Ascending aorta (tissue), 2 donors: Measurements from ENCODE around the gene CTSD. TPM values are rescaled to one million over a fixed set of nuclear protein-coding genes. Genes with fewer than 3 reads are reported as not detected.
A peak's percentile ranks its signal among the peaks of the same experiment; 100 is the strongest.

Source experiments
- DNase-seq, 2 donors: peaks; one replicate each; pipeline ENCODE4 v3.0.0-alpha.2; 2019; ENCODE audit warnings: low spot score in 2 of 2
- H3K27ac ChIP-seq, 2 donors: fragments of 200-600 bp; sonication (generic); one replicate each; pipeline ENCODE4 v1.5.1; 2016 to 2017; ENCODE audit warnings: mild to moderate bottlenecking in 1 of 2
- H3K27me3 ChIP-seq: fragments of 200-600 bp; sonication (generic); one replicate; pipeline ENCODE4 v1.5.1; 2017
- H3K36me3 ChIP-seq, 2 donors: fragments of 200-600 bp; sonication (generic); one replicate each; pipeline ENCODE4 v1.5.1; 2016
- H3K4me1 ChIP-seq, 2 donors: fragments of 200-600 bp; sonication (generic); one replicate each; pipeline ENCODE4 v1.5.1; 2016 to 2017; ENCODE audit warnings: mild to moderate bottlenecking in 1 of 2
- H3K4me3 ChIP-seq, 2 donors: fragments of 200-600 bp; sonication (generic); one replicate each; pipeline ENCODE4 v1.5.1; 2016 to 2017; ENCODE audit warnings: mild to moderate bottlenecking in 1 of 2
- H3K9me3 ChIP-seq, 2 donors: fragments of 200-600 bp; sonication (generic); one replicate each; pipeline ENCODE4 v1.5.1; 2016
- CTCF ChIP-seq, 3 experiments: fragments of 200-600 bp in 2 of 3; fragments of 450-650 bp in 1 of 3; sonication (generic) in 2 of 3; IDR thresholded peaks; one replicate each; pipeline ENCODE4 v1.5.1; 2016 to 2019; ENCODE audit warnings: antibody characterized with exemption in 3 of 3, mild to moderate bottlenecking in 1 of 3, moderate library complexity in 1 of 3
- intact Hi-C: fragments of 100-400 bp; cut with DNase I; formaldehyde crosslinking; loops from one replicate; pipeline ENCODE4 v1.15.1; 2023
- total RNA-seq: library from RNA; depleted of rRNA; stranded (reverse); fragments of >200 nt; gene quantifications from one replicate; pipeline ENCODE4 v1.1.0, GENCODE V29; 2016

Gene CTSD
- total RNA-seq, 1 donor from 2014 or later = 777 TPM

GRCh38 chr11:1719781-1720180, 43.9 kb downstream of the CTSD start:
- peaks cover 4 to 10% of the 10 kb centered on the region in 2 donors for H3K4me1 ChIP-seq
- TF ChIP-seq CTCF (IDR thresholded peaks at IDR 0.05) = no peak
- no peaks in the 10 kb centered on the region for H3K9me3 ChIP-seq
- no peak overlapping the region for H3K27ac ChIP-seq
- no peak for DNase-seq
- intact Hi-C loops = no loop called here
- H3K36me3 ChIP-seq = no peaks in the 10 kb centered on the region
- H3K27me3 ChIP-seq = no peaks in the 10 kb centered on the region
- H3K4me3 ChIP-seq = no peak overlapping the region

- Histone ChIP-seq H3K27ac (peak overlapping the region; percentile 16 to 31), H3K27me3 (no peaks in the 10 kb centered on the region), H3K4me1 (peaks cover 4 to 10% of the 10 kb centered on the region in 2 donors), H3K4me3 (no peak overlapping the region), H3K36me3 (no peaks in the 10 kb centered on the region), H3K9me3 (no peaks in the 10 kb centered on the region)
- no peak for TF ChIP-seq CTCF (IDR thresholded peaks at IDR 0.05)
- DNase-seq = peak in 1 of 2 donors; percentile 47
- intact Hi-C loops = no loop called here
These were observed 45.4 kb downstream of the CTSD start for GRCh38 chr11:1718326-1718725.

GRCh38 chr11:1717745-1718144, 46.0 kb downstream of the CTSD start:
- no peaks in the 10 kb centered on the region for H3K9me3 ChIP-seq
- intact Hi-C loops = no loop called here
- DNase-seq = peak in 1 of 2 donors; percentile 80
- H3K27me3 ChIP-seq = no peaks in the 10 kb centered on the region
- no peaks in the 10 kb centered on the region for H3K36me3 ChIP-seq
- no peak for TF ChIP-seq CTCF (IDR thresholded peaks at IDR 0.05)
- peaks cover 4 to 10% of the 10 kb centered on the region in 2 donors for H3K4me1 ChIP-seq
- peak overlapping the region; percentile 16 to 31 for H3K27ac ChIP-seq
- no peak overlapping the region for H3K4me3 ChIP-seq

- H3K27ac ChIP-seq = no peak overlapping the region
- intact Hi-C loops = no loop called here
- no peak for TF ChIP-seq CTCF (IDR thresholded peaks at IDR 0.05)
- H3K27me3 ChIP-seq = no peaks in the 10 kb centered on the region
- no peak overlapping the region for H3K4me3 ChIP-seq
- H3K4me1 ChIP-seq = peaks cover 4 to 10% of the 10 kb centered on the region in 2 donors
- peak in 1 of 2 donors; percentile 56 for DNase-seq
- no peaks in the 10 kb centered on the region for H3K9me3 ChIP-seq
- H3K36me3 ChIP-seq = no peaks in the 10 kb centered on the region
These were observed 48.5 kb downstream of the CTSD start for GRCh38 chr11:1714908-1715885.

- no peak for TF ChIP-seq CTCF (IDR thresholded peaks at IDR 0.05)
- DNase-seq = peak in 1 of 2 donors; percentile 19
- no peaks in the 10 kb centered on the region for H3K9me3 ChIP-seq
- intact Hi-C loops = no loop called here
- no peaks in the 10 kb centered on the region for H3K36me3 ChIP-seq
- H3K4me1 ChIP-seq = no peaks in the 10 kb centered on the region
- H3K27me3 ChIP-seq = no peaks in the 10 kb centered on the region
- no peak overlapping the region for H3K27ac ChIP-seq
- H3K4me3 ChIP-seq = no peak overlapping the region
These were observed 55.0 kb downstream of the CTSD start for GRCh38 chr11:1708716-1709115.
